Measurements from ENCODE around the gene PVALB. TPM values are rescaled to one million over a fixed set of nuclear protein-coding genes. Genes with fewer than 3 reads are reported as not detected.

Gene PVALB
- total RNA-seq, 1 donor from 2014 or later, result not detected

DNA sequence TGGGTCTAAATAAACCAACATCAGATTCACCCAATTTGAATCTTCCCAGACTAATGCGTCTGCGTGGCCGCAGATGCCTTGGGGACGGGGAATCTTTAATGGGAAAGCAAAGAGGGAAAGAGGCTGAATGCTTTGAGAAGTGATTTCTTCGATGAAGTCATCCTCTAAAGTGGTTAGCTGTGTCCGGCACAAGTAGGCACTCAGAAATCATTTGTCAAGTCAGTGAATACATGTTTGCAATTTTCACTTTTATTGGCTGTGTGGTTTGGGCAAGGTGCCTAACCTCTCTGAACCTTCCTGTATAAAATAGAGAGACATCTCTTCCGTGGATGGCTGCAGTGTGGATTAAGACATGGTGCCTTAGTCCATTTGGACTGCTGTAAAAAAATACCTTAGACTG lies 21.2 kb downstream of the PVALB start:
- Mint-ChIP-seq H3K4me1 (no peaks in the 10 kb centered on the region), H3K4me3 (no peak overlapping the region), H3K9me3 (no peaks in the 10 kb centered on the region), H3K36me3 (no peaks in the 10 kb centered on the region), H3K27ac (no peak overlapping the region), H3K27me3 (ENCODE audit: low read depth) (peaks cover 31% of the 10 kb centered on the region)
- no peak for DNase-seq (ENCODE audit: low spot score in 2 of 2, unreplicated experiment in 2 of 2)
- TF ChIP-seq, protein P1, sequence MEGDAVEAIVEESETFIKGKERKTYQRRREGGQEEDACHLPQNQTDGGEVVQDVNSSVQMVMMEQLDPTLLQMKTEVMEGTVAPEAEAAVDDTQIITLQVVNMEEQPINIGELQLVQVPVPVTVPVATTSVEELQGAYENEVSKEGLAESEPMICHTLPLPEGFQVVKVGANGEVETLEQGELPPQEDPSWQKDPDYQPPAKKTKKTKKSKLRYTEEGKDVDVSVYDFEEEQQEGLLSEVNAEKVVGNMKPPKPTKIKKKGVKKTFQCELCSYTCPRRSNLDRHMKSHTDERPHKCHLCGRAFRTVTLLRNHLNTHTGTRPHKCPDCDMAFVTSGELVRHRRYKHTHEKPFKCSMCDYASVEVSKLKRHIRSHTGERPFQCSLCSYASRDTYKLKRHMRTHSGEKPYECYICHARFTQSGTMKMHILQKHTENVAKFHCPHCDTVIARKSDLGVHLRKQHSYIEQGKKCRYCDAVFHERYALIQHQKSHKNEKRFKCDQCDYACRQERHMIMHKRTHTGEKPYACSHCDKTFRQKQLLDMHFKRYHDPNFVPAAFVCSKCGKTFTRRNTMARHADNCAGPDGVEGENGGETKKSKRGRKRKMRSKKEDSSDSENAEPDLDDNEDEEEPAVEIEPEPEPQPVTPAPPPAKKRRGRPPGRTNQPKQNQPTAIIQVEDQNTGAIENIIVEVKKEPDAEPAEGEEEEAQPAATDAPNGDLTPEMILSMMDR (IDR thresholded peaks at IDR 0.05; ENCODE audit: unreplicated experiment), result no peak

DNA sequence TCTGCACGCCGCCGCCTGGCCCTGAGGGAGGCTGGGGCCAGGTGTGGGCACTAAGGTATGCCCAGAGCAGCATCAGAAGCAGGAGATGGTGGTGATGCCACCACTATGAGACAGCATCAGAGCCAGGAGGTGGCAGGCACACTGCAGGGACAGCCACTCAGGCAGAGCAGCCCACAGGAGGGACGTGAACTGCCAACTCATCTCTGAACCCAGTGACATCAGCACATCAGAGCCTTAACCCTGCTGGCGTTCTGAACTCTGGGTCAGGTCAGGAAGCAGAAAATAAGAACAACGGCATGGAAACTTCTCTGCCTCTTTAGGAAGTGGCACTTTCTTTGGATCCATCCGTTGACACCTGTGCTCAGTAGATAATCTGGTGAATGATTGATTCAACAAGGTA lies 26.2 kb downstream of the PVALB start:
- DNase-seq (ENCODE audit: low spot score in 2 of 2, unreplicated experiment in 2 of 2), result no peak
- H3K27me3 Mint-ChIP-seq (ENCODE audit: low read depth), result peaks cover 65% of the 10 kb centered on the region
- no peak overlapping the region for H3K27ac Mint-ChIP-seq
- TF ChIP-seq, protein P1 (IDR thresholded peaks at IDR 0.05; ENCODE audit: unreplicated experiment), result no peak
- no peaks in the 10 kb centered on the region for H3K4me1 Mint-ChIP-seq
- H3K9me3 Mint-ChIP-seq, result no peaks in the 10 kb centered on the region
- H3K4me3 Mint-ChIP-seq, result no peak overlapping the region
- no peaks in the 10 kb centered on the region for H3K36me3 Mint-ChIP-seq

DNA sequence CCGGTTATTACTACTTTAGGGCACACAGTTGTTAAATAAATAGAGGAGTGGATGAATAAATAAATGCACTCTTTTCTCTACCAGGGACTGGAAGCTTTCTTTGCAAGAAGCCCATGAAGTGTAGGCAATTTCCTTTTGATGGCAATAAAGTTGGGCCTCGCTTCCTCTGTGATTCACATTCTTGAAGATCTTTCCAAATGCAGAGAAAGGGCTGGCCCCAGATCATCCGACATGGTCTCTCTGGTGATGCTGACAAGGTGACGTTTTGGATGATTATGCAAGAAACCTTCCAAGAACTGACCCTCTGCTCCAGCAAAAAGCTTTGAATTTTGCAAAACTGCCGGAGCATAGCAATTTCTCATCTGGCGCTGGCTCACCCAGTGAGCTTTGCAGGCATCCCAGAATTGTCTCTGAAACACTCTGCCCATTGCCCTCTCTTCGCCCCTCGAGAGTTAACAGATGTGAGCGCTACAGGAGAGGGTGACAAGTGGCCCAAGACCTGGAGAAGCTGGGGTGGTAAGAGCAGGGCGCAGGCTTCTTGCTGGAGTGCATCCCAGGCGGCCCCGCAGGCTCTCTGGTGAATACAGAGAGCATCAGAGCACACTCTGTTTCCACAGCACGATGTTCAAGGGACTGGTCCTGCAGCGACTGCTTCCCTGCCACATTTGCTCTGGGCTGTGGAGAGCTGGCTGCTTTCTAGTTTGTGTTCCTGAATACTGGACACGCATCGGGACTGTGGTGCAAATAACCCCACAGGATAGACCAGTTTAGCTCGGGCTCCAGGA lies 29.4 kb downstream of the PVALB start:
- Mint-ChIP-seq H3K27me3 (ENCODE audit: low read depth) (peaks cover 82% of the 10 kb centered on the region), H3K4me1 (no peaks in the 10 kb centered on the region), H3K4me3 (no peak overlapping the region), H3K27ac (no peak overlapping the region), H3K36me3 (no peaks in the 10 kb centered on the region), H3K9me3 (no peaks in the 10 kb centered on the region)
- DNase-seq (ENCODE audit: low spot score in 2 of 2, unreplicated experiment in 2 of 2), result no peak
- TF ChIP-seq, protein P1 (IDR thresholded peaks at IDR 0.05; ENCODE audit: unreplicated experiment), result no peak

DNA sequence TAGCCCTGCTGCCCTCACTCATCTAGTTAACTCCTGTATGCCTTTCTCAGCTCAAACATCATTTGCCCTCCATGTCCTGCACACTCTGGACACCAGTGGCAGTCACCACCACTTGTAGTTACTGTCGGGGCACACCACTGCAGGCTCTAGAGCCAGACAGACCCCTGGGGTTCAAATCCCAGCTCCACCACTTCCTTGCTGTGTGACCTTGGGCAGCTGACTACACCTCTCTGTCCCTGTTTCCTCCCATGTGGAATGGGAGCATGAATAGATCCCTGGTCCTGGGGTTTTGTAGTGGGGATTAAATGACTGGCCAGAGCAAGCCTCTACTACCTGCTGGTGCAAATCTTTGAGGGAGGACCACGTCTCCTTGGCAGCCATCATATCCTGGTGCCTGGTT lies 33.1 kb downstream of the PVALB start:
- Mint-ChIP-seq H3K36me3 (no peaks in the 10 kb centered on the region), H3K9me3 (no peaks in the 10 kb centered on the region), H3K4me1 (peaks cover 1% of the 10 kb centered on the region), H3K27me3 (ENCODE audit: low read depth) (peaks cover 69% of the 10 kb centered on the region), H3K27ac (no peak overlapping the region), H3K4me3 (no peak overlapping the region)
- TF ChIP-seq, protein P1 (IDR thresholded peaks at IDR 0.05; ENCODE audit: unreplicated experiment), result no peak
- DNase-seq (ENCODE audit: low spot score in 2 of 2, unreplicated experiment in 2 of 2), result no peak

DNA sequence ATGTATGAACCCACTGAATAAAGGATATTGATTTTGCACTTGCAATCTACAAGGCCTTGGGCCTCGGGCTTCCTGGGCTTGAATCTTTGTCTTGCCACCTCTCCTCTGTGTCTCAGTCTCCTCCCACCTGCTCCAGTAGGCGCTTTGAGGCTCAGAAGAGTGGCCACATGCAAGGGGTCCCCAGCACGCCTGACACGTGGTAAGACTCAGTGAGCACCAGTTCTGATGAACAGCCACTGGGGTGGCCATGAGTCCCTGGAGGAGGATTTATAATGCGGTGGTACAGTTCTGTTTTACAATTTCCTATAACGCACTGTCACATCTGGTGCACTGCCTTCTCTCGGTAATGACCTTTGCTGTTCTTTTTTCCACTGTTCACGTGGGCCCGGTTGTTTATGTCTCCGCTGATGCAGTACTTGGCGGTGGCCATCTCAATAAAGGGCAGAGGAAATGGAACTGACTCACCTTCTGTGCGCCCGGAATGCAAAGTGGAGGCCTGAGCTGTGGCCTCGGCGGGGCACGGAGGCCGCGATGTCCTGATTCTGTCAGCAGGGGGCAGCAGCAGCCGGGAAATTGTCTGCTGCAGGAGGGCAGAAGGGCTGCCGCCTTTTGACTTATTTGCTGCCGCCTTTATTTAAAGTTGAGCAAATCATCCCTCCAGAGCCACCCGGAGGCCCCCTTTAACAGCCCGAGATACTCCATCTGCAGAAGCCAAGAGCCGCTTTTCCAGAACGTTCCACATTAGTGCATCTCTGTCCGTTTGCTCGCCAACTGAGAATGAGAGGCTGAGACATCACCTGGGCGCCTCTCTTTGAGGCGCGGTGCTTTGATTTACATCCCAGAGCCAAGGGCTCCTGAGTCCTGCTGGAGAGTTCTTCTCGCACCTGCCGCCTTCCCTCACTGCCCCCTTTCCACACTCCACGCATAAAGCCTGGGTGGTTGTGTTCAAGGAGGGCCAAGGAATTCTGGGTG lies 34.9 kb downstream of the PVALB start:
- H3K9me3 Mint-ChIP-seq, result peaks cover 8% of the 10 kb centered on the region
- TF ChIP-seq, protein P1 (IDR thresholded peaks at IDR 0.05; ENCODE audit: unreplicated experiment), result peak; percentile 93
- peak; percentile 52 to 91 for DNase-seq (ENCODE audit: low spot score in 2 of 2, unreplicated experiment in 2 of 2)
- peaks cover 1% of the 10 kb centered on the region for H3K4me1 Mint-ChIP-seq
- H3K27ac Mint-ChIP-seq, result no peak overlapping the region
- H3K36me3 Mint-ChIP-seq, result no peaks in the 10 kb centered on the region
- peaks cover 54% of the 10 kb centered on the region for H3K27me3 Mint-ChIP-seq (ENCODE audit: low read depth)
- no peak overlapping the region for H3K4me3 Mint-ChIP-seq

Data from mesothelial cell of epicardium (in vitro differentiated cells).